Measurements from ENCODE around the gene HMGCS2. TPM values are rescaled to one million over a fixed set of nuclear protein-coding genes. Genes with fewer than 3 reads are reported as not detected.

HMGCS2 gene
- polyA plus RNA-seq, 1 donor: 79.7 TPM

- no peak for DNase-seq
Measured at GRCh38 chr1:119701659-119702058, 67.0 kb downstream of the HMGCS2 start.

DNA sequence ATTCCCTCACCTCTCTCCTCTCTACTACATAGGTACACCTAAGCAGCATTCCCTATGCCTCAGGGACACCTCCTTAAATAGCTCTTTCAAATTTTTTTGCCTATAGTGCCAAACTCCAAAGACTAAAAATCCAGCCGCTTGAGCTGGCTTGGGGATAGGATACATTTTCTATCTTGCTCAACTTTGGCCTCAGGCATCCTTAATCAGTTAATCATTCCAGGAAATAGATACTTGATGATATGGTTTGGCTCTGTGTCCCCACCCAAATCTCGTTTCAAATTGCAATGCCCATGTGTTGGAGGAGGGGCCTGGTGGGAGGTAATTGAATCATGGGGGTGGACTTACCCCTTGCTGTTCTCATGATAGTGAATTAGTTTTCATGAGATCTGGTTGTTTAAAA is 68.4 kb downstream of the HMGCS2 start:
- DNase-seq: no peak

Other genes starting within 250 kb of the HMGCS2 start
- gene ZNF697, start 120.6 kb downstream of the HMGCS2 start, polyA plus RNA-seq (ENCODE audit: insufficient read length): 21.9 TPM
- 263 TPM for gene PHGDH, start 57.0 kb downstream of the HMGCS2 start, polyA plus RNA-seq (ENCODE audit: insufficient read length)
- gene REG4, start 42.6 kb upstream of the HMGCS2 start, polyA plus RNA-seq (ENCODE audit: insufficient read length): 0.52 TPM
- gene ADAM30, start 127.6 kb upstream of the HMGCS2 start, polyA plus RNA-seq (ENCODE audit: insufficient read length): not detected

All from left kidney (tissue), 2 donors.